Stimulated activated CD4-positive, alpha-beta T cell treated with anti-CD3 and anti-CD28 coated beads, TNF-alpha, amount 100 ng/mL, for 48 hours (primary cell): Measurements from ENCODE around the gene EFCAB14.
"Not testable (repeated sequence)": the region's sequence is repeated elsewhere in the genome, so short reads cannot be mapped to it uniquely, and the experiment has no call there.

Source experiments
- DNase-seq, 3 donors: peaks; one replicate each; pipeline ENCODE4 v3.0.0-alpha.2; 2020; ENCODE audit warnings: low read depth in 3 of 3

The EFCAB14 gene

GRCh38 chr1:46721686-46722205 lies 2.8 kb upstream of the EFCAB14 start:
- DNase-seq = no peak

GRCh38 chr1:46721204-46721603 lies 2.3 kb upstream of the EFCAB14 start:
- DNase-seq = no peak

DNA sequence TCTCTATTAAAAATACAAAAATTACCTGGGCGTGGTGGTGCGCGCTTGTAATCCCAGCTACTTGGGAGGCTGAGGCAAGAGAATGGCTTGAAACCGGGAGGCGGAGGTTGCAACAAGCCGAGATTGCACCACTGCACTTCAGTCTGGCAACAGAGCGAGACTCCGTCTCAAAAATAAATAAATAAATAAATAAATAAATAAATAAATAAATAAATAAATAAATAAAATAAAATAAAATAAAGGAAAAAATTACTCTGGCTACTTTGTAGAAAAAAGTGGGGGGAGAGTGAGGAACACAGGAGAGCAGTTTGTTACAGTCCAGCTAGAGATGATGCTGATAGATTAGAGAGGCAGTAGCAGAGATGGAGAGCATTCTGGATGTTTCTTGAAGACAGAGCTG lies 1.4 kb upstream of the EFCAB14 start:
- DNase-seq = not testable (repeated sequence)

GRCh38 chr1:46719689-46720088 lies 775 bp upstream of the EFCAB14 start:
- DNase-seq = no peak

DNA sequence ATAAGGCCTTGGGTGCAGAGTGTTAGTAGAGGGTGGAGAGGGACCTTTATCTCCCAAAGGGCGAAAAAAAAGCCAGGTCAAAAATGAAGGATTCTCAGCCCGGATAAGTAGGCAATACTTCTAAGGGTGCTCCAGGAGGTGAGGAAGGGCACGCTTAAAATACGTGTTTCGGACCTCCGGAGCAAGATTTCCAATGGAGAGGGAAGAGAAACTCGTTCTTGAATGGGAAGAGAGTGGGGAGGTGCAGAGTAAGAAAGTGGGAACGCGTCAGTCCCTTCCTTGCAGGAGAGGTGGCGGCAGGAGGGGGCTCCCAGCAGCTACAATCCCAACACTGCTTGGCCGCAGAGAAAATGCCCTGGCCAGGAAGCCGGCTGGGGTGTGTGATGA lies 581 bp downstream of the EFCAB14 start:
- DNase-seq = no peak

GRCh38 chr1:46717654-46718053 lies 1.3 kb downstream of the EFCAB14 start:
- DNase-seq = no peak

DNA sequence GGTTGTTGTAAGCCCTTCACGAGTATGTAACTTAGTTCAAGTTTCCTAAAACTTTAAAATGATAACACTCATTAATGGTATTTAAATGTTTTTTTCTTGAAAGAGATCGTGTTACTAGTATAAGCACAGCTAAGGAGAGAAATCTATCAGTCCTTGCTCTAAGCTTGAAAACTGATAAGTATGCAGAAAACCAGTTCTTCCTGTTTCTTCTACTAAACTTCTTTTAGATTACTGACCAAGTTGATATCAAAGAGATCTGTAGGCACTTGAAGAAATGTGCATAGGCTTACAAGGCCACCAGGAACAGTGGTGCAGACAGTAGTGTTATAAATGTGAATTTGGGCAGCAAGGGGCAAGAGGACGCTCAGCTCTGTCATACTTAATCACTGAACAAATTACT lies 3.9 kb downstream of the EFCAB14 start:
- no peak for DNase-seq

GRCh38 chr1:46708121-46708520 lies 10.8 kb downstream of the EFCAB14 start:
- DNase-seq = no peak

GRCh38 chr1:46705408-46705807 lies 13.5 kb downstream of the EFCAB14 start:
- no peak for DNase-seq

DNA sequence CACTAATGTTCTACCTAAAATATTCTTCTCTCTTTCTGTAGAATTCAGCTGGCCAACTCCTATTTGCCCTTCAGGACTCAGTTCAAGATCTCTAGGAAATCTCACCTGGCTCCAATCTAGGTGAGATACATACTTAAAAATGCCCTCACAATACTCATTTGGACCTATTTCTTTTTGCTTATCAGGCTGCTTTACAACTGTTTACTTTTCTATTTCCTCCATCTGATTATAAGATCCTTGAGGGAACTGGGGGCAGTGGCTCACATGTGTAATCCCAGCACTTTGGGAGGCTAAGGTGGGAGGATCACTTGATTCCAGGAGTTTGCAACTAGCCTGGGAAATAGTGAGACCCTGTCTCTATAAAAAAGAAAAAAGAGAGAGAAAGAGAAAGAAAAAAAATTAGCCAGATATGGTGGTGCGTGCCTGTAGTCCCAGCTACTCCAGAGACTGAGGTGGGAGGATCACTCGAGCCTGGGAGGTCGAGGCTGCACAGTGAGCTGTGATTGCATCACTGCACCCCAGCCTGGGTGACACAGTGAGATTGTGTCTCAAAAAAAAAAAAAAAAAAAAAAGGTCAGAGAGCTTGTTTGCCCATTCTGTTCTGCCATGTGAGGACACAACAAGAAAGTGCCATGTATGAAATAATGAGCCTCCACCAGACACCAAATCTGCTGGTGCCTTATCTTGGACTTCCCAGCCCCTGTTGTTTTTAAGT lies 14.8 kb downstream of the EFCAB14 start:
- no peak for DNase-seq

DNA sequence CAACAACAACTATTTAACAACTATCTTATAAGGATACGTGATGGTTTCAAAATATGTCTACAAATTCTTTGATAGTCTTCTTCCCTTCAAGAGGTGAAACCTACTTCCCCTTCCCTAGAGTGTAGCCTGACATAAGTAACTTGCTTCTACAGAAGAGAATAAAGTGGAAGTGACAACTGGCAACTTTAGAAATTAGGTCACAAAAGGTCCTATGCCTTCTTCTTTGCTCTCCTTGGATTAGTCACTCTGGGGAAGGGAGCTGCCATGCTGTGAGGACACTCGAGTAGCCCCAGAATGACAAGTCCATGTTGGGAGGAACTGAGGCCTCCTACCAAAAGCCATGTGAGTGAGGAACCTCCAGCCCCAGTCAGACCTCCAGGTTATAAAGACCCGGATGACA lies 19.2 kb downstream of the EFCAB14 start:
- no peak for DNase-seq

DNA sequence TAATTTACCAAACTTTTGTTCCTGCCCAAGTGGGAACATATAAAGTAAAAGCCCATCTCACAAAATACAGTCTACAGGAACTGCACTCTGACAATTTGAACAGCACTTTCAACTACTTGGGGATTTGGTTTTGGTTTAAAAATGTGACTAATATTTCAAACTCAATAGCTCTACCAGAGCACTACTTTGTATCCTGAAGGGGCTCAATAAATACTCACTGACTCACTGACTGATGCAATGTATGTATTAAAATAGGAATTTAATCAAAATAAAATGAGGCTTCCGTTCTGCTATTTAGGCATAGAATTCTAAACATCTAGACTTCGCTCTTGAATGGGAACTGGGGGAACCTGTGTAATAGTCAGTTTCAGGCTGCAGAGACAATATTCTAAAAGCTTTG lies 21.9 kb downstream of the EFCAB14 start:
- no peak for DNase-seq

- DNase-seq = not testable (repeated sequence)
Observed at GRCh38 chr1:46694676-46695075, 24.2 kb downstream of the EFCAB14 start.

GRCh38 chr1:46692811-46693770 lies 25.8 kb downstream of the EFCAB14 start:
- no peak for DNase-seq

DNA sequence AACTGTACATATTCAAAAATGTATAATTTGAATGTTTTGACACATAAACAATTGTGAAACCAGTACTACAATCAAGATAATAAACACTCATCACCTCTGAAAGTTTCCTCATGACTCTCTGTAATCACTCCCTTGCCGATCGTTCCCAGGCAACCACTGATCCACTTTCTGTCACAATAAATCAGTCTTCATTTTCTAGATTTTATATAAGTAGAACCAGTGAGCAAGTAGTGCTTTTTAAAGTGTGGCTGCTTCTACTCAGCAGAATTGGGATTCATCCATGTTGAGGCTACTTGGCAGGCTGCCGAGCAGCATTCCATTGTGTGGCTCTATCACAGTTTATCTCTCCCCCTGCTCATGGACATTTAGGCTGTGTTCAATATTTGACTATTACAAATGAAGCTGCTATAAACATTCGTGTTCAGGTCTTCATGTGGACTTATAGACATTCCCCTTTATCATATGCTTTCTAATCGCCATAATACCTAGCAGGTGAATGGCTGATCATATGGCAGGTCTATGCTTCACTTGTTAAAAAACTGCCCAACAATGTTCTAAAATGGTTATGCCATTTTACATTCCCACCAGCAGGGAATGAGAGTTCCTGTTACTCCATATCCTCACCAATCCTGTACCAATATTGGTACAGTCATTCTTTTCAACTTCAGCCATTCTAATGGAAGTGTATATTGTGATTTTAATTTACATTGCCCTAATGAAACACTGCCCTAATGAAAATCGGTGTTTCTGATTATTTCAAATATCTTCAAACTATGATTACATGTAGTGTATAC lies 26.7 kb downstream of the EFCAB14 start:
- no peak for DNase-seq

- no peak for DNase-seq
Observed at GRCh38 chr1:46690931-46691421, 27.9 kb downstream of the EFCAB14 start.

DNA sequence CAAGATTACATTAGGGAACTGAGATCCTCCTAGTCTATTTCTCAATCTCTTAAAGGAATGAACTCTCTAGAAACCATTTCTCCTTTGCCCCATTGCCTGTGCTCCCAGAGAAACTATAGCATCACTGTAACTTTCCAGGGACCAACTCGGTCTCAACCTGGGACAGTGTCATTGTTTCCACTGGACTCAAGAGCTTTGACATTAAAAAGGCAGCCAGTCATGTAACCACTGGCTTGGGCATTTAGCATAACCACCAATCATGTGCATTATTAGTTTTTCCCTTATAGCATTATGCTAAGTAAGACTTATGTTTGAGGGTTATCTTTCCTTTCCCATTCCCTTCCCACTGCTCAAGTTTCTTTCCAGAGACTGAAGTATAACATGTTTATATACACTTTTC lies 29.0 kb downstream of the EFCAB14 start:
- DNase-seq = no peak

GRCh38 chr1:46689356-46689755 lies 29.6 kb downstream of the EFCAB14 start:
- DNase-seq = no peak

- DNase-seq = no peak
Observed at GRCh38 chr1:46687921-46688509, 30.9 kb downstream of the EFCAB14 start.

DNA sequence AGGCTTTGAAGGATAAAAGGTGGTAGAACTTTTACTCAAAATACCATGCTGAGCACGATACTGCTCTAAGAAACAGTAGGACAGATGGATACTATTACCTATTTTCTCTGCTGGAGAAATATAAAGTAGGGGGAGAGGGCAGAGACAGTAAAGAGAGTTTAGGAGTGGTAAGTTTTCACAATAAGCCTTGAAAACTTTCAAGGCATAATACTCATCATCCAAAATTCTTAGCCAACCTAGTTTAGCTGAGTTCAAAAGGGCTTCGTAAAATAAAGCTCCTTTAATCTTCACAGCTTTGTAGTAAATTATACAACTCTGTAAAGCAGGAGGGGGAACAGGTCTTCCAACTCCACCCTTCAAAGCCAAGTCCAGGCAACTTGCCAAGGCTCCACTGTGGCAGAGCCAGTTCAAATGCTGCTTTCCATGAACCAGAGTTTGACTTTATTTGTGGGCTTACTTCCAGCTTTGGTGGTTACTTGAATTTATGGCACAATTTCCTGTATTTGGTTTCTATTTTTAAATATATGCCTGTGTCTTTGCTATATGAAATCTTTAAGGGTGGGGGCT lies 31.7 kb downstream of the EFCAB14 start:
- no peak for DNase-seq

GRCh38 chr1:46686255-46686654 lies 32.7 kb downstream of the EFCAB14 start:
- no peak for DNase-seq
